Transverse colon (tissue), 4 donors: ENCODE data around the gene EHBP1.

Source experiments
- CTCF ChIP-seq, 5 experiments: fragments of 200-600 bp in 3 of 5; fragments of 450-650 bp in 2 of 5; sonication (generic) in 3 of 5; IDR thresholded peaks; 1 replicate in 2 of 5; 2 replicates in 3 of 5; pipeline ENCODE4 v1.5.1; 2016 to 2017; ENCODE audit warnings: antibody characterized with exemption in 5 of 5, inconsistent platforms in 3 of 5, mild to moderate bottlenecking in 2 of 5, moderate library complexity in 1 of 5
- EP300 ChIP-seq: sonication (generic); formaldehyde crosslinking; IDR thresholded peaks from one replicate; pipeline ENCODE4 v1.6.1; 2017; ENCODE audit warnings: antibody characterized with exemption, low read depth
- POLR2A ChIP-seq: fragments of 450-650 bp; IDR thresholded peaks from one replicate; pipeline ENCODE4 v1.6.1; 2016; ENCODE audit warnings: antibody characterized with exemption, mild to moderate bottlenecking, moderate library complexity
- POLR2AphosphoS5 ChIP-seq, 3 donors: sonication (generic); formaldehyde crosslinking; IDR thresholded peaks; one replicate each; pipeline ENCODE4 v1.6.1; 2016; ENCODE audit warnings: antibody characterized with exemption in 3 of 3

- no peak for TF ChIP-seq CTCF (IDR thresholded peaks at IDR 0.05)
- TF ChIP-seq POLR2AphosphoS5 (IDR thresholded peaks at IDR 0.05) = no peak
- no peak for TF ChIP-seq POLR2A
- no peak for TF ChIP-seq EP300
These were observed 309.9 kb downstream of the EHBP1 start for GRCh38 chr2:63015389-63015788.
